Lung (tissue), 12 donors: Measurements from ENCODE around the gene STX8. TPM values are rescaled to one million over a fixed set of nuclear protein-coding genes. Genes with fewer than 3 reads are reported as not detected.

Experiments used
- ATAC-seq: fragments of 200-7000 bp; cut with Tn5 transposase; one replicate; pipeline ENCODE4 v1.9.1; 2020; ENCODE audit warnings: moderate number of reproducible peaks; ENCODE audit not compliant: insufficient read depth, low FRiP score
- DNase-seq, 3 donors: peaks; one replicate each; pipeline ENCODE4 v3.0.0-alpha.2; 2013 to 2017
- H3K27ac ChIP-seq, 2 donors: one replicate each; pipeline ENCODE4 v1.5.1; 2013; ENCODE audit warnings: mild to moderate bottlenecking in 2 of 2, moderate library complexity in 2 of 2, control low read depth in 1 of 2, inconsistent platforms in 1 of 2, low read depth in 1 of 2, low read length in 1 of 2
- H3K27me3 ChIP-seq, 3 donors: one replicate each; pipeline ENCODE4 v1.5.1; 2013; ENCODE audit warnings: low read length in 2 of 3; ENCODE audit not compliant: control insufficient read depth in 3 of 3, insufficient read depth in 3 of 3
- H3K36me3 ChIP-seq, 4 donors: one replicate each; pipeline ENCODE4 v1.5.1; 2013; ENCODE audit warnings: low read length in 4 of 4, mild to moderate bottlenecking in 1 of 4, moderate library complexity in 1 of 4; ENCODE audit not compliant: control insufficient read depth in 4 of 4, insufficient read depth in 4 of 4
- H3K4me1 ChIP-seq, 5 donors: one replicate each; pipeline ENCODE4 v1.5.1; 2013; ENCODE audit warnings: low read length in 5 of 5, mild to moderate bottlenecking in 2 of 5, moderate library complexity in 1 of 5; ENCODE audit not compliant: control insufficient read depth in 5 of 5, insufficient read depth in 5 of 5
- H3K4me3 ChIP-seq: one replicate; pipeline ENCODE4 v1.5.1; 2013; ENCODE audit warnings: mild to moderate bottlenecking, control low read depth, moderate library complexity
- H3K9ac ChIP-seq, 2 donors: one replicate each; pipeline ENCODE4 v1.5.1; 2013; ENCODE audit warnings: low read length in 2 of 2, control low read depth in 1 of 2; ENCODE audit not compliant: insufficient read depth in 1 of 2
- H3K9me3 ChIP-seq, 4 donors: one replicate each; pipeline ENCODE4 v1.5.1; 2013; ENCODE audit warnings: low read length in 3 of 4, mild to moderate bottlenecking in 1 of 4, moderate library complexity in 1 of 4; ENCODE audit not compliant: control insufficient read depth in 4 of 4, insufficient read depth in 3 of 4
- WGBS, 2 donors: extraction: QIAGEN DNeasy Blood & Tissue Kit; methylation state at CpG; one replicate each; pipeline ENCODE4 v1.1.7; 2013; 5-methylcytosine and 5-hydroxymethylcytosine counted together
- polyA plus RNA-seq, 2 donors: library from polyadenylated mRNA; stranded (reverse); fragments of 200-250 nt; gene quantifications; one replicate each; pipeline ENCODE4 v1.2.1, GENCODE V29; 2013
- total RNA-seq, 2 donors: library from RNA; depleted of rRNA in 1 of 2; stranded (reverse); fragments of >200 nt in 1 of 2; gene quantifications; one replicate each; pipeline ENCODE4 v1.2.1, GENCODE V29; 2014 to 2021
- TF ChIP-seq, protein P1 (sequence below): IDR thresholded peaks from 2 replicates; pipeline ENCODE4 v1.5.1; 2012; ENCODE audit warnings: mild to moderate bottlenecking; ENCODE audit errors: control extremely low read depth, extremely low read depth
- donor health status: control.
- donor health status: control.
- donor health status: Bipolar disorder and iron deficiency.
- donor health status: healthy.
- donor health status: DM: yes; HTN: yes; CAD: no.

STX8 gene
- total and polyA plus RNA-seq, 4 donors: 36.5 to 81.1 (median 63.2) TPM

DNA sequence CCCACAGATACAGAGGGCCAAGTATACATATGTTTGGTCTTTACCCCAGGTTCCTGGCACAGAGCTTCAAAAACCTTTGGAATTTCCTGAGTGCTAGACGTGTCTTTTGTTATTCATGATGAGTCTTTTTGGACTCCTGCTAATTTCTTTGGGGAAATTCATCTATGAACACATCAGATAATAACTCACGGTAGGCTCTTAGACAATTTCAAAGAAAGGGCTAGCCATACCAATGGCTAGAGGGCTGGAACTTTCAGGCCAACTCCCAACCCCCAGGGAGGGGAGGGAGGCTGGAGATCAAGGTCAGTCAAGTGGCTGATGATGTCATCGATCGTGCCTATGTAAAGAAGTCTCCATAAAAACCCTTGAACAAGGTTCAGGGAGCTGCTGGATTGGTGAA is 101.9 kb downstream of the STX8 start:
- no peak overlapping the region for H3K4me3 ChIP-seq
- no peak overlapping the region for H3K9ac ChIP-seq
- DNase-seq: no peak
- WGBS, 2 donors: 77 to 79% methylated on average over 4 of the region's 4 CpGs
- no peaks in the 10 kb centered on the region for H3K36me3 ChIP-seq
- H3K9me3 ChIP-seq: no peaks in the 10 kb centered on the region
- no peaks in the 10 kb centered on the region for H3K27me3 ChIP-seq
- TF ChIP-seq, protein P1, sequence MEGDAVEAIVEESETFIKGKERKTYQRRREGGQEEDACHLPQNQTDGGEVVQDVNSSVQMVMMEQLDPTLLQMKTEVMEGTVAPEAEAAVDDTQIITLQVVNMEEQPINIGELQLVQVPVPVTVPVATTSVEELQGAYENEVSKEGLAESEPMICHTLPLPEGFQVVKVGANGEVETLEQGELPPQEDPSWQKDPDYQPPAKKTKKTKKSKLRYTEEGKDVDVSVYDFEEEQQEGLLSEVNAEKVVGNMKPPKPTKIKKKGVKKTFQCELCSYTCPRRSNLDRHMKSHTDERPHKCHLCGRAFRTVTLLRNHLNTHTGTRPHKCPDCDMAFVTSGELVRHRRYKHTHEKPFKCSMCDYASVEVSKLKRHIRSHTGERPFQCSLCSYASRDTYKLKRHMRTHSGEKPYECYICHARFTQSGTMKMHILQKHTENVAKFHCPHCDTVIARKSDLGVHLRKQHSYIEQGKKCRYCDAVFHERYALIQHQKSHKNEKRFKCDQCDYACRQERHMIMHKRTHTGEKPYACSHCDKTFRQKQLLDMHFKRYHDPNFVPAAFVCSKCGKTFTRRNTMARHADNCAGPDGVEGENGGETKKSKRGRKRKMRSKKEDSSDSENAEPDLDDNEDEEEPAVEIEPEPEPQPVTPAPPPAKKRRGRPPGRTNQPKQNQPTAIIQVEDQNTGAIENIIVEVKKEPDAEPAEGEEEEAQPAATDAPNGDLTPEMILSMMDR: no peak
- no peak for ATAC-seq
- H3K4me1 ChIP-seq: peaks cover 0 to 4% (median 0%) of the 10 kb centered on the region in 5 donors
- H3K27ac ChIP-seq: no peak overlapping the region

DNA sequence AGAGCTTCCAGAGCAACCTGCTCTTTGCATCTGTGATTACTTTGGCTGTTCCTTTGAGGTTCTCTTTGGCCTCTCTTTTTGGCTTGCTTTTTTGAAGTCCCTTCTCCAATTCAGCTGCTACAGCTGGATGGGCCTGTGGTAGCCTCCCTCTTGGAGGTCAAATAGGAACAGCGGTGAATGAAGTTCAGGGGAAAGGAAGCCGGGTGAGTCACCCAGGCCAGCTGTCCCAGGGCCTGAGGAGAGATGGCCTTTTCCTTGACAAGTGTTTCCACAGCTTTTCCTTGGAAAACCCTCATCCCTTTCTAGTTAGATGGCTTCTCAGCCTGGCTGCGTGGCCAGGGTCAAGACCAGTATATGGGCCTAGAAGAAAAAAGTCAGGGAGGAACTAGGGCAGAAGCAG is 103.1 kb downstream of the STX8 start:
- no peak overlapping the region for H3K9ac ChIP-seq
- peaks cover 0 to 4% (median 0%) of the 10 kb centered on the region in 5 donors for H3K4me1 ChIP-seq
- no peak overlapping the region for H3K27ac ChIP-seq
- WGBS, 2 donors: 95 to 98% methylated on average over 3 of the region's 3 CpGs
- H3K27me3 ChIP-seq: no peaks in the 10 kb centered on the region
- no peak for ATAC-seq
- TF ChIP-seq, protein P1: no peak
- no peaks in the 10 kb centered on the region for H3K36me3 ChIP-seq
- no peak for DNase-seq
- no peaks in the 10 kb centered on the region for H3K9me3 ChIP-seq
- H3K4me3 ChIP-seq: no peak overlapping the region

- Histone ChIP-seq H3K4me3 (no peak overlapping the region), H3K4me1 (peaks cover 0 to 4% (median 0%) of the 10 kb centered on the region in 5 donors), H3K9ac (no peak overlapping the region), H3K27ac (no peak overlapping the region), H3K27me3 (no peaks in the 10 kb centered on the region), H3K9me3 (no peaks in the 10 kb centered on the region), H3K36me3 (no peaks in the 10 kb centered on the region)
- DNase-seq (no peak), ATAC-seq (no peak)
- TF ChIP-seq, protein P1: no peak
- 95 to 96% methylated on average over 5 of the region's 5 CpGs for WGBS, 2 donors
Observed at GRCh38 chr17:9472094-9472493, 103.5 kb downstream of the STX8 start.

DNA sequence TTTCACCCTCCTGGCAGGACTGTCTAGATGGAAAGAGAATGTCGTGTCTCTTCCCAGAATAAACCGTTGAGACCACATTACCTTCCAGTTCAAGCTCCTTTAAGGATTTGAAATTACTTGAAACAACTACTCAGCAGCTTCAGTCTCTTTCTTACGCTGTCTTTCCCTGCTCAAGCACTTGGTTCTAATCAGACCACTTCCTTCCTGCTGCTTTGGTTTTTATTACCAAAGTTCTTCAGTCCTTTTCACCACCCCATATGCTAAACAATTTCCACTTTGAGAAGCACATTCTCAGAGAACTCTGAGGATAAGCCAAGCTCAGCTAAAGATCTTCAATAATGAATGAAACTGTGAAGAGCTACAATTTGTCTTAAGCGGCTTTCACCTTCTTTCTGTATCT is 105.4 kb downstream of the STX8 start:
- Histone ChIP-seq H3K36me3 (no peaks in the 10 kb centered on the region), H3K4me3 (no peak overlapping the region), H3K9ac (no peak overlapping the region), H3K27ac (no peak overlapping the region), H3K9me3 (no peaks in the 10 kb centered on the region), H3K27me3 (no peaks in the 10 kb centered on the region), H3K4me1 (peaks cover 0 to 2% (median 0%) of the 10 kb centered on the region in 5 donors)
- ATAC-seq (no peak), DNase-seq (no peak)
- TF ChIP-seq, protein P1: no peak
- 27 to 48% methylated on average over 4 of the region's 4 CpGs for WGBS, 2 donors
